ACHN (cell line): ENCODE results near the gene ZKSCAN1.

Source experiments
- DNase-seq: peaks from one replicate; pipeline ENCODE4 v3.0.0-alpha.2; 2015
- in situ Hi-C: cut with HindIII; loops from 2 replicates; pipeline ENCODE4 v1.10.0; 2017; ENCODE audit warnings: low sequenced_read_pairs, low pct_ligation_motif_present, low pct_unique_long_range_greater_than_20kb

ZKSCAN1 gene

GRCh38 chr7:100024020-100024619 lies 8.7 kb downstream of the ZKSCAN1 start:
- DNase-seq = no peak
- in situ Hi-C loops = no loop called here

- DNase-seq = no peak
- in situ Hi-C loops = no loop called here
Measured at GRCh38 chr7:100027197-100027596, 11.8 kb downstream of the ZKSCAN1 start.

GRCh38 chr7:100029596-100029995 lies 14.2 kb downstream of the ZKSCAN1 start:
- DNase-seq = no peak
- in situ Hi-C loops = no loop called here

- in situ Hi-C loops = no loop called here
Measured at GRCh38 chr7:100033526-100033925, 18.1 kb downstream of the ZKSCAN1 start.

GRCh38 chr7:100034871-100035510 lies 19.6 kb downstream of the ZKSCAN1 start:
- in situ Hi-C loops = no loop called here
- DNase-seq = no peak

More at GRCh38 chr7:100033526-100033925, 18.1 kb downstream of the ZKSCAN1 start:
- DNase-seq = no peak

- in situ Hi-C loops = no loop called here
- DNase-seq = no peak
Measured at GRCh38 chr7:100035876-100036275, 20.5 kb downstream of the ZKSCAN1 start.

GRCh38 chr7:100038326-100038725 lies 22.9 kb downstream of the ZKSCAN1 start:
- DNase-seq = no peak
- in situ Hi-C loops = no loop called here

GRCh38 chr7:100040575-100040974 lies 25.2 kb downstream of the ZKSCAN1 start:
- DNase-seq = no peak
- in situ Hi-C loops = no loop called here

- no peak for DNase-seq
- in situ Hi-C loops = no loop called here
Measured at GRCh38 chr7:100044718-100045117, 29.3 kb downstream of the ZKSCAN1 start.

- DNase-seq = no peak
- in situ Hi-C loops = no loop called here
Measured at GRCh38 chr7:100048680-100049079, 33.3 kb downstream of the ZKSCAN1 start.

GRCh38 chr7:100049441-100050291 lies 34.3 kb downstream of the ZKSCAN1 start, which contains the start of gene ZSCAN21:
TSS of gene ZSCAN21 (plus strand) at chr7:100049774. CDS start at chr7:100057007, 7,233 bp downstream.
- peak; percentile 90 for DNase-seq
- in situ Hi-C loops = no loop called here

- in situ Hi-C loops = no loop called here
- no peak for DNase-seq
Measured at GRCh38 chr7:100051611-100052010, 36.2 kb downstream of the ZKSCAN1 start.

GRCh38 chr7:100053215-100053614 lies 37.8 kb downstream of the ZKSCAN1 start:
- in situ Hi-C loops = no loop called here
- peak; percentile 74 for DNase-seq

- in situ Hi-C loops = no loop called here
- DNase-seq = no peak
Measured at GRCh38 chr7:100057006-100057405, 41.6 kb downstream of the ZKSCAN1 start.

- DNase-seq = no peak
- in situ Hi-C loops = no loop called here
Measured at GRCh38 chr7:100059251-100059739, 43.9 kb downstream of the ZKSCAN1 start.

- no peak for DNase-seq
- in situ Hi-C loops = no loop called here
Measured at GRCh38 chr7:100061518-100062193, 46.3 kb downstream of the ZKSCAN1 start.

GRCh38 chr7:100063376-100063775 lies 48.0 kb downstream of the ZKSCAN1 start:
- in situ Hi-C loops = no loop called here

GRCh38 chr7:100064162-100064561 lies 48.8 kb downstream of the ZKSCAN1 start:
- in situ Hi-C loops = no loop called here
- DNase-seq = no peak

More at GRCh38 chr7:100063376-100063775, 48.0 kb downstream of the ZKSCAN1 start:
- no peak for DNase-seq
